RPMI7951 (cell line): ENCODE results near the gene EPHX1. TPM values are rescaled to one million over a fixed set of nuclear protein-coding genes. Genes with fewer than 3 reads are reported as not detected.
A peak's percentile ranks its signal among the peaks of the same experiment; 100 is the strongest.

ENCODE experiments used
- DNase-seq: peaks from one replicate; pipeline ENCODE4 v3.0.0-alpha.2; 2012; ENCODE audit warnings: low read depth
- total RNA-seq: library from RNA; depleted of rRNA; stranded (reverse); fragments of >200 nt; shearing (Covaris generic); gene quantifications from 2 replicates; pipeline ENCODE4 v1.2.3, GENCODE V29; 2014

EPHX1 gene
- total RNA-seq, 1 experiment from 2014 or later, result 25.5 TPM

DNA sequence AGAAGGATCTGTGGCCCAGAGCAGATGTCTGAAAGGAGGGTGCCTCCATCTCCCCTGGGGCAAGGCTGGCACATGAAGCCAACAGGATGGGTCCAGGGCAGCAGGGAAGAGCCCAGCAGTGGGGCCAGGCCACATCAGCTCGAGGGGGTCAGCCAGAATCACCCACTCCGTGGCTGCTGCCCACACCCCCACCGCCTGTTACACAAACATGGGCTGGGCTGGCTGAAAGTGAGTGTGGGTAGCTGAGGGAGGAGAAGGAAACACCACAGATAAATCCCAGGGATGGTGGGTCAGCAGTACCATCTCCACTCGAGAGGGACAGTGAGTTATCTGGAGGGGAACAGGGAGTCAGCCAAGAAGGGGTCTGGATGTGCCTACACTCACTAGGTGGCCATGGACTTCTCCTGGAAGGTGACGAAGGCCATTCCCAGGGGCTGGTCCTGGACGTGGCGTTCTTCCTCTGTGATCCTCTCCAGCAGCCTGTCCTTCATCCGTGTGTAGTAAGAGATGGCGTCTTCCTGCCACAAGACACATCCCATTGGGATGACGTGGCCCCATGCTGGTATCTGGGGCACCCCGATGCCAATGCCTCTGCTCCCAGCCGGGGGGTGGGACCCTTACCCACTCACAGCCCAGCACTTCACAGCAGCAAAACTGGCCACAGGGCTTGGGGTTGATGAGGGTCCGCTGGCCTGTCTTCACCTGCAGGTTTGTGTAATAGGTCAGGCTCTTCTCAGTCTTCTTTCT is 52.1 kb downstream of the EPHX1 start:
- no peak for DNase-seq

DNA sequence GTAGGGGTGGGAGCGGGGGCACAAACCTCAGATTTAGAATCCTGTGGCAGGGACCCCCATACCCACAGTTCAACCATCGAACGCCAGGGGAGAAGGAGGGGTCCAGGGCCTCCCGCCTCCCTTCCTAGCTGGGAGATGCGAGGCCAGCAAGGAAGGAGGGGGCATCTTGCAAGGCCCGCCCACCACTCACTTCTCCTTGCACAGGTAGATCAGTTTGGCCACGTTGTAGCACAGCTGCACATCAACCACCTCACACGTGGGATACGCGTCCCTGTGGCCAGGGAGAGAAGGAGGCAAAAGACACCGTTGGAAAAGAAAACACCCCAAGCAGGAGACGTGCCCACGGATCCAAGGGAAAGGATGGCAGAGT is 52.6 kb downstream of the EPHX1 start:
- DNase-seq, result no peak

DNA sequence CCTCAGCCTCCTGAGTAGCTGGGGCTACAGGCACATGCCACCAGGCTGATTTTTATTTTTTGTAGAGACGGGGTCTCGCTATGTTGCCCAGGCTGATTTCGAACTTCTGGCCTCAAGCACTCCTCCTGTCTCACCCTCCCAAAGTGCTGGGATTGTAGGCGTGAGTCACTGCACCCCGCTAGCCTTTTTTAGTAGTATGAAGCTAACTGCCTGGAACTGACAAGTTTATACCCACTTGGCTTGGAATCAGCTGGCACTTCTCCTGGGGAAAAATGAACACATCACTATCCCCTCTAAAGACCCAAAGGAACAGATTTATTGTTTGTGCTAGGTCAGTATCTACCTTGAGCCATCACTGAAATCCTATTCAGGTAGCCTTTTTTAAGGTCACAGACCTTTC is 53.2 kb downstream of the EPHX1 start:
- DNase-seq, result no peak

DNA sequence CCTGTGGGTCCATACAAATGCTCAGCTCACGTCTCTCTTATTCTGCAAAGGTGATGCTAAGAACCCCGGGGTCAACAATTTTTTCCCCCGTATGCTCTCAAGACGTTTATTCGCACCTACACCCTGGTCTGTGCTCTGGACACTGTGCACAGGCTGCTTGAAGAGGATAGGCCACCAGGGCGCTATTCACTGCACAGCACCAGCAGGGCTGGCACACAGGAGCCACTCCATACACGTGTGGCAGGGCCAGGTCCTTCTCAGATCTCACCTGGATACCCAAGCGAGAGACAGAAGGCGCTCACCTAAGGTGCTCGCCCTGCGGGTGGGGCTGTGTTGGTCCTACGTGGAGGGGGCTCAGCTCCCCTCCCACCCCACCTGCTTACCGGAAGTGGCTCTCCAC is 55.6 kb downstream of the EPHX1 start:
- no peak for DNase-seq

DNA sequence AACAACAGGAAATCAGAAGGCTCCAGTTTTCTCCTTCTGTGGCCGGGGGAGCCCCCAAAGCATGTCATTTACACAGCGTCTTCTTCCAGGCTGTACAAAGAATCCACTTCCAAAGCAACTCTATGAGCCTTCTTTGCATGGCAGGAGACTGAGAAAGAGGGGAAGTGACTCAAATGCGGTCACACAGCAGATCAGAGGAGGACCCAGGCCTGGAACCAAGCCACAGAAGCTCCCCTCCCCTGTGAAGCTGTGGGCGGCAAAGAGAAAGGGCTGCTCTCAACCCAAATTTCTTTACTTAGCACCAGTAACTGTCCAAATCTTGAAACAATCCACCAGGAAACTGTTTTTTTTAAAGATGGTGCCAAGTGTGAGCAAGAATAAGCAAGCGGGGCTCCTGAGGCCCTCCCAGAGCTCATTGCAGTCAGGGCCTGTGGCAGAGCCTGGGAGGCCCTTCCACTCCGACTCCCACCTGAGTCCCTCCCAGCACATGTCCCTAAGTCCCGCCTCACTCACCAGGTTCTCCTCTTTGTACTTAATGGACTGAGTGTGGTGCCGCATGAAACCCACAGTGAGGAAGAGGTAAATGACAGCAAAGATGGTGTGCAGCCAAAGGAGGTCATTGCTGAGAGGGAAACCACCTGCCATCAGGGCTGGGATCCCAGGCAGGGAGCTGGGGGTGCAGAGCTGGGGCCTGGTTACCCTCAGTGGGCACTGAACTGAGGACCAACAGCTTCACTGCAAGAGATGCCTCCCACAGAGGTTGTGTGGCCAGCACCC is 56.3 kb downstream of the EPHX1 start:
- peak; percentile 87 for DNase-seq

GRCh38 chr1:225866981-225867380 is 57.1 kb downstream of the EPHX1 start:
- no peak for DNase-seq

- no peak for DNase-seq
Measured at GRCh38 chr1:225868631-225869330, 58.9 kb downstream of the EPHX1 start.

- DNase-seq, result no peak
Measured at GRCh38 chr1:225870911-225871310, 61.0 kb downstream of the EPHX1 start.

GRCh38 chr1:225871359-225872074 is 61.6 kb downstream of the EPHX1 start:
- no peak for DNase-seq

DNA sequence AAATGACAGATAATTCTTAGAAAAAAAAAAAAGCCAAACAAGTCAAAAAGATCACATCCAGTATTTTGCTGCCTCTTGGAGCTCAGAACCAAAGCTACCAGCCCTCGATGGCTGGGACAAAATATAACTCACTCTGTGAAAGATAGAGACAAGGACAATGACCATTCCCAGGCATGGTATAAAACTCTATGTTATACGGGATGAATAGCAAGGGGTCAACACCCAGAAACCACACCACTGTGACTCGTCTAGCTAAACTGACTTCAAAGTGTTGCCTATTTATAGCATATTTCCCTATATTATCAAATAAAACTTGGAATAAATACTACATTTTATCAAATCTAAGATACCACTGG is 62.1 kb downstream of the EPHX1 start:
- no peak for DNase-seq

DNA sequence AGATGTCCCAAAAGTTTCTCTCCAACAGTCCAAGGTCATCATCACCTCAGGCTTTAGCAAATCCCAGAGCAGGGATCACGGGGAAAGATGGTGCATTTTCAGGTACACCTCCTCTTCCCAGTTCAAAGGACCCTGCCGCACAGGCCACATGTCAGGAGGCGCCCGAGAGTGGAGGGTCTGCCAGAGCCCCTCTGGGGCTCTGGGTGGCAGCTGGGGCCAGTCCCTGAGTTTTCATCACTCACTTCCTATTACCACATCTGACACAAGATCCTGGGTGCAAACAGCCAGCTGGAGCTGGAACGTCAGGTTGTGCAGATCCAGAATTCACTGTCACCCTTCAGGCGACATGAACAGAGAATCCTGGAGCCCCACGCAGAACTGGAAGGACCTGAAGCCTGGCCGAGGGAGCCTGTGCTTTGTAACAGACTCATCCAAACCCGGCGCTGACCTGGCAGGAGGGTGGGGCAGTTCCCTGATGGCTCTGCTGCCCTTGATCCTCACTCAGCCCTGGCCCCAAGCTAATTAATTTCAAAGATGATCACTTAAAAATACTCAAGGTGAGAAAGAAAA is 63.4 kb downstream of the EPHX1 start:
- DNase-seq, result no peak

- DNase-seq, result no peak
Measured at GRCh38 chr1:225874431-225874830, 64.5 kb downstream of the EPHX1 start.

DNA sequence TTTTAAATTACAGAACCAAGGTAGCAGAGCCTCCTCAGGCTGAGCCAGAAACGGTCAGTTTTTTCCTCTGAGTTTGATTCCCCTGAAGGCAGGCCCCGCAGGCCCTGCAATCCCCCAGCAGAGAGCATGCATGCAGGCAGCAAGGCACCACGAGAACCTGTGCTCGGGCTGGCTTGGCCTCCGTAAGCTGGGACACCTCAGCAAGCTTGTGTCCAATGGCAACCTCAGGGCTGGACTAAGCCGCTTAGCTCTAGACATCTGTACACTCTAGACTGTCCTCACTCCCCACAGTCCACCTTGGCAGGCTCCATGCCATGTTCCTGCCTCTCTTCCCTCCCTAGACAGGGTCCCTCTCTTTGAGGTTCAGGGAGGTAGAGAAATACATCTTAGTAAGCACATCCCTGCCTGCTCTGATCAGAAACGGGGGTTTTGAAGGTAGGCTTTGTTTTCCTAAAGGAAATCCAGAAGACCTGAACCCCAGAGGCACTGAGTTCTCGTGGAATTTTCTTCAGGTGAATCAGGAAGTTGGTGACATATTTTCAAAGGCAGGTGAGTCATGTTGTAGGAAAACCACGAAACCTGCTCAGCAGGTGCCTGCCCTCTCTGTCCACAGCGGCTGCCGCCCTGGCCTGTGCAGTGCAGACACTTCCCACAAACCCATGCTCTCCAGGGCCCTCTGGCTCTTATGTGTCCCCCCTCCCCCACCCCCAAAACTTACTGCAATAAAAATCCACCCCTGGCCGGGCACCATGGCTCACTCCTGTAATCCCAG is 65.3 kb downstream of the EPHX1 start:
- DNase-seq, result no peak

DNA sequence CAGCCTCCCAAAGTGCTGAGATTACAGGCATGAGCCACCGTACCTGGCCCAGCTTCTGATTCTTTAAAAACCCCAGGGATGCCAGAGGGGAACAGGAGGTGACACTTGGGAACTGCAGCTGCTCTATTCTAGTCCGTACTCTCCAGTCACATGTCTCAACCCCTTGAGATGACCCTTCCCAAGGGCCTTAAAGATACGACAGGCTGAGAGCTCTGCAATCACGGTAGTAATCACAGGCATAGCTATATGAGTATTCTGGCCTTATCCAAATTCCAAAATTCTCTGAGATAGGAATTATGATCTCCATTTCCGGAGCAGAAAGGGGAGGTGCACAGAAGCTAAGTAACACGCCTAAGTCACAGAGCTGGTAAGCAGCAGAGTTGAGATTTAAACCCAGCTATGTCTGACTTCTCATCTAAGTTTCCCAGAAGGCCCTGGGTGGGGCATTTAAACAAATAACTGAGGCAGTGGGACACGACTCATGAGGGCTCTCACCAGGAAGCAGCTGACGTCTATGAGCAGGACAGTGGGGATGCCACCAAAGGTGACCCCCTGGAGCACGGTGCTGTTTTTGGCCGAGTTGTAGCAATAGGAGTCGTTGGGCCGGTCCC is 67.1 kb downstream of the EPHX1 start:
- no peak for DNase-seq

GRCh38 chr1:225877580-225877979 is 67.7 kb downstream of the EPHX1 start:
- DNase-seq, result peak; percentile 59

GRCh38 chr1:225878282-225878681 is 68.4 kb downstream of the EPHX1 start:
- DNase-seq, result no peak

DNA sequence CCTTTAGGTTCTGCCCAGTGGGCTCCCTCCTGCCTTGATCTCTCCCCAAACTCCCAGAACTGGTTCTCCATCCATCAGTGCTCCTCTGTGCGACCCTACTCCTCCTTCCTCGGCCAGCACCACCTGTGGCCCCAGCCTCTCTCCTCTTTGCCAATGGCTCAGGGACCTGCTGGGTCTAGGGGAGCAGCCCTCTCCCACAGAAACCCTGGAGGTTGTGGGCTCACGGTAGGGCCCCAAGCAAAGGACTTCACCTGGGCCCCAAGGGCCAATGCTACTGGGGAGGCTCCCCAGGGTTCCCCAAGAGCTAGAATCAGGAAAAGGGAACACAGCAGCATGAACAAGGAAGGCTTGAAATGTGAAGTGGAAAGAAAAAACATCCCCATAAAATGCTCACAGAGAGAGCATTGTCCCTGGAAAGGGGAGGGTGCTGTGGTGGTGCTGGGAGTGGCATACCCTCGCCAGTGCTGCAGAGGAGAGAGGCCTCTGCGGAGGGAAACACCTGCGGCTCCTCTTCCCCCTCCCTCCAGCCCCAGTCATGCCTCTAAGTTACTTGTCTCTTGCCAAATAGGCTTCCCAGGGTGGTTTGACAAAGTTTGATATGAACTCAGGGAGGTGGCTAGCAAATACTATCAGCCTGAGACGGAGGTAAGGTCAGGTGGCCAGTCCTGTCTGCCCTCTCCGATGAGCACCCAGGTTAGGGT is 69.7 kb downstream of the EPHX1 start:
- DNase-seq, result no peak

DNA sequence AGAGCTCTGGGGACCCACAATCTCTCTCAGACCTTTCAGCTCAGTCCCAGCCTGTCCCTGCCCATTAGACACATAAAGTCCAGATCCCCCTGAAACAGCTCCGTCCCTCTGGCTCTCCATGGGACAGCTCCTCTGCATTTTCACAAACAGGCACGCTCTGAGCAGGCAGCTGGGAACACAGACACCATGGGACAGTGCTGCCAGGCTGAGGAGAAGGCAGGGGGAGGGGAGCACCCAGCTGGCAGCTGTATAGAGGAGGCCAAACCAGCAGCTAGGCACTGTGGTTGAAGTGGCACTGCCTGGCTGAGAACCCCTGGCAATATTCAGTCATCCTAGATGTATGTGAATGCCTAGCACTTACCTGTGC is 70.3 kb downstream of the EPHX1 start:
- no peak for DNase-seq

DNA sequence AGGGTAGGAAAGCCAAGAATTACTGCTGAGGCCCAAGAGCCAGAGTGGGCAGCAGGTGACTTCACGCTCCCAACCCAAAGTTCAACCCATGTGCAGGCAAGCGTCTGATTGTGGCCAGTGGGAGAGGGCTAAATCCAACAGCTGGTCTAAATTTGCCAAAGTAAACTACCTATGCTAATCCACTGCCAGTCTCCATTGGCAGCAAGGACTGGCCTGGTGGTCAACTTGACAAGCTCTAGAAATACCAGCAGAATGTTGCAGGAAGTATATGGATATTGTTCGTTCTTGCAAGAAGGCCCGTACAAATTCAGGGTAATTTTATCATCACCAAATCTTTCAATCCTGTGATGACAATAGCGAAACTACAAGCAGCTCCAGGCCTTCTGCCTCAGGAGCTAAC is 70.7 kb downstream of the EPHX1 start:
- DNase-seq, result no peak
